HEK293 (cell line): Measurements from ENCODE around the gene NLRX1.

ENCODE experiments used
- KLF17 ChIP-seq: fragments of 450-650 bp; formaldehyde crosslinking; IDR thresholded peaks from 2 replicates; pipeline ENCODE4 v1.5.1; 2016; ENCODE audit warnings: missing biosample characterization, missing genetic modification characterization
- KLF8 ChIP-seq: fragments of 450-650 bp; formaldehyde crosslinking; IDR thresholded peaks from 2 replicates; pipeline ENCODE4 v1.5.1; 2016; ENCODE audit warnings: missing biosample characterization, missing genetic modification characterization
- PRDM4 ChIP-seq: fragments of 450-650 bp; formaldehyde crosslinking; IDR thresholded peaks from 2 replicates; pipeline ENCODE4 v1.5.1; 2017; ENCODE audit warnings: missing biosample characterization, missing genetic modification characterization
- SP3 ChIP-seq: fragments of 450-650 bp; formaldehyde crosslinking; IDR thresholded peaks from 2 replicates; pipeline ENCODE4 v1.5.1; 2016; ENCODE audit warnings: missing biosample characterization, missing genetic modification characterization
- YY2 ChIP-seq: fragments of 450-650 bp; formaldehyde crosslinking; IDR thresholded peaks from 2 replicates; pipeline ENCODE4 v1.5.1; 2016; ENCODE audit warnings: missing biosample characterization, missing genetic modification characterization
- ZBTB1 ChIP-seq: fragments of 450-650 bp; formaldehyde crosslinking; IDR thresholded peaks from 2 replicates; pipeline ENCODE4 v1.5.1; 2016; ENCODE audit warnings: missing biosample characterization, missing genetic modification characterization
- ZFP69B ChIP-seq: fragments of 450-650 bp; formaldehyde crosslinking; IDR thresholded peaks from 2 replicates; pipeline ENCODE4 v1.5.1; 2016; ENCODE audit warnings: missing biosample characterization, missing genetic modification characterization
- ZNF10 ChIP-seq: fragments of 450-650 bp; formaldehyde crosslinking; IDR thresholded peaks from 2 replicates; pipeline ENCODE4 v1.5.1; 2017; ENCODE audit warnings: missing biosample characterization, missing genetic modification characterization
- ZNF114 ChIP-seq: fragments of 450-650 bp; formaldehyde crosslinking; IDR thresholded peaks from 2 replicates; pipeline ENCODE4 v1.5.0; 2017; ENCODE audit warnings: missing biosample characterization, missing genetic modification characterization
- ZNF121 ChIP-seq: fragments of 450-650 bp; formaldehyde crosslinking; IDR thresholded peaks from 2 replicates; pipeline ENCODE4 v1.5.1; 2016; ENCODE audit warnings: missing biosample characterization, missing genetic modification characterization
- ZNF18 ChIP-seq: fragments of 450-650 bp; formaldehyde crosslinking; IDR thresholded peaks from 2 replicates; pipeline ENCODE4 v1.5.1; 2016; ENCODE audit warnings: missing biosample characterization, missing genetic modification characterization
- ZNF223 ChIP-seq: fragments of 450-650 bp; formaldehyde crosslinking; IDR thresholded peaks from 2 replicates; pipeline ENCODE4 v1.5.1; 2016; ENCODE audit warnings: missing biosample characterization, missing genetic modification characterization
- ZNF280C ChIP-seq: fragments of 450-650 bp; formaldehyde crosslinking; IDR thresholded peaks from 2 replicates; pipeline ENCODE4 v1.5.1; 2016; ENCODE audit warnings: missing biosample characterization, missing genetic modification characterization
- ZNF324 ChIP-seq: fragments of 450-650 bp; formaldehyde crosslinking; IDR thresholded peaks from 2 replicates; pipeline ENCODE4 v1.5.1; 2016; ENCODE audit warnings: missing biosample characterization, missing genetic modification characterization
- ZNF423 ChIP-seq: fragments of 450-650 bp; formaldehyde crosslinking; IDR thresholded peaks from 2 replicates; pipeline ENCODE4 v1.5.1; 2016; ENCODE audit warnings: missing biosample characterization, missing genetic modification characterization
- ZNF433 ChIP-seq: fragments of 450-650 bp; formaldehyde crosslinking; IDR thresholded peaks from 2 replicates; pipeline ENCODE4 v1.5.1; 2016; ENCODE audit warnings: missing biosample characterization, missing genetic modification characterization, low read depth
- ZNF571 ChIP-seq: fragments of 450-650 bp; formaldehyde crosslinking; IDR thresholded peaks from 2 replicates; pipeline ENCODE4 v1.5.0; 2017; ENCODE audit warnings: missing biosample characterization, missing genetic modification characterization
- ZNF621 ChIP-seq: fragments of 450-650 bp; formaldehyde crosslinking; IDR thresholded peaks from 2 replicates; pipeline ENCODE4 v1.5.1; 2017; ENCODE audit warnings: missing biosample characterization, missing genetic modification characterization
- ZNF645 ChIP-seq: fragments of 450-650 bp; formaldehyde crosslinking; IDR thresholded peaks from 2 replicates; pipeline ENCODE4; 2016; ENCODE audit warnings: missing biosample characterization, missing genetic modification characterization
- ZNF670 ChIP-seq: fragments of 450-650 bp; formaldehyde crosslinking; IDR thresholded peaks from 2 replicates; pipeline ENCODE4 v1.5.1; 2016; ENCODE audit warnings: missing biosample characterization, missing genetic modification characterization, low read depth
- ZNF768 ChIP-seq: fragments of 450-650 bp; formaldehyde crosslinking; IDR thresholded peaks from 2 replicates; pipeline ENCODE4 v1.5.1; 2018; ENCODE audit warnings: missing biosample characterization, mild to moderate bottlenecking, missing genetic modification characterization
- ZNF785 ChIP-seq: fragments of 450-650 bp; formaldehyde crosslinking; IDR thresholded peaks from 2 replicates; pipeline ENCODE4 v1.5.1; 2016; ENCODE audit warnings: missing biosample characterization, missing genetic modification characterization

Gene NLRX1

GRCh38 chr11:119168471-119169281 lies at the start of gene NLRX1 (continued):
- TF ChIP-seq SP3 (tag by site-specific recombination) (0 out of 2 replicates have a peak, but pooled peaks have one; percentile 19), ZNF768 (tag by site-specific recombination) (0 out of 2 replicates have a peak, but pooled peaks have one; percentile 64), ZNF571 (tag by site-specific recombination) (no peak), KLF8 (tag by site-specific recombination) (peak; percentile 75), ZNF324 (tag by site-specific recombination) (peak; percentile 93), ZNF433 (no peak), ZNF645 (no peak), PRDM4 (tag by site-specific recombination) (peak; percentile 45; the same call in 1 of the 2 replicates), ZNF10 (tag by site-specific recombination) (0 out of 2 replicates have a peak, but pooled peaks have one; percentile 16), ZNF223 (tag by site-specific recombination) (no peak), ZBTB1 (tag by site-specific recombination) (0 out of 2 replicates have a peak, but pooled peaks have one; percentile 24), ZNF670 (no peak), YY2 (tag by site-specific recombination) (peak; percentile 63), ZNF121 (tag by site-specific recombination) (peak; percentile 86), ZNF423 (tag by site-specific recombination) (peak; percentile 58; the same call in 1 of the 2 replicates), ZNF114 (tag by site-specific recombination) (no peak), ZNF18 (tag by site-specific recombination) (0 out of 2 replicates have a peak, but pooled peaks have one; percentile 38), ZNF280C (tag by site-specific recombination) (no peak), ZNF621 (no peak), ZFP69B (tag by site-specific recombination) (no peak; the same call in 1 of the 2 replicates), ZNF785 (0 out of 2 replicates have a peak, but pooled peaks have one; percentile 61), KLF17 (peak; percentile 66)
